Measurements from ENCODE around the gene OXNAD1.
A peak's percentile ranks its signal among the peaks of the same experiment; 100 is the strongest.

Gene OXNAD1

GRCh38 chr3:16252243-16252978 is 12.6 kb upstream of the OXNAD1 start:
- no peak overlapping the region for H3K4me2 ChIP-seq

GRCh38 chr3:16252988-16253387 is 12.0 kb upstream of the OXNAD1 start:
- no peak overlapping the region for H3K4me3 ChIP-seq
- H3K4me1 ChIP-seq, result 0 out of 20 replicates have a peak, but pooled peaks cover 0 to 5% (median 0%) of the 10 kb centered on the region in 10 experiments
- no peak overlapping the region for H3K27ac ChIP-seq
- no peaks in the 10 kb centered on the region for H3K9me3 ChIP-seq (replicated peaks in 1 of 11)
- no peak overlapping the region for H3K9ac ChIP-seq
- TF ChIP-seq Cebpa-rat (IDR thresholded peaks at IDR 0.05), result no peak
- no peaks in the 10 kb centered on the region for H4K20me1 ChIP-seq
- H3K27me3 ChIP-seq, result no peaks in the 10 kb centered on the region
- no peak overlapping the region for H3K4me2 ChIP-seq
- peaks cover 0 to 14% (median 4%) of the 10 kb centered on the region in 11 experiments; a peak in 3 of 22 replicates for H3K36me3 ChIP-seq

More at GRCh38 chr3:16252243-16252978, 12.6 kb upstream of the OXNAD1 start:
- Histone ChIP-seq H3K36me3 (peaks cover 0 to 12% (median 4%) of the 10 kb centered on the region in 11 experiments; a peak in 3 of 22 replicates), H3K27ac (no peak overlapping the region), H4K20me1 (no peaks in the 10 kb centered on the region), H3K9me3 (replicated peaks in 1 of 11) (no peaks in the 10 kb centered on the region), H3K4me3 (no peak overlapping the region), H3K9ac (no peak overlapping the region), H3K4me1 (peaks cover 0 to 8% (median 0%) of the 10 kb centered on the region in 10 experiments; a peak in 2 of 20 replicates), H3K27me3 (no peaks in the 10 kb centered on the region)
- no peak for TF ChIP-seq Cebpa-rat (IDR thresholded peaks at IDR 0.05)

- H3K4me2 ChIP-seq, result 0 out of 22 replicates have a peak overlapping the region, but pooled peaks of 1 of the 11 experiments have one; percentile 6
- H3K36me3 ChIP-seq, result peaks cover 2 to 20% (median 8%) of the 10 kb centered on the region in 11 experiments; a peak in 16 of 22 replicates
- no peaks in the 10 kb centered on the region for H4K20me1 ChIP-seq
- H3K27ac ChIP-seq, result no peak overlapping the region
- no peak overlapping the region for H3K9ac ChIP-seq
- no peak for TF ChIP-seq Cebpa-rat (IDR thresholded peaks at IDR 0.05)
- no peak overlapping the region for H3K4me3 ChIP-seq
- H3K4me1 ChIP-seq, result 0 out of 20 replicates have a peak, but pooled peaks cover 0 to 5% (median 0%) of the 10 kb centered on the region in 10 experiments
- H3K9me3 ChIP-seq (replicated peaks in 1 of 11), result no peaks in the 10 kb centered on the region
- H3K27me3 ChIP-seq, result no peaks in the 10 kb centered on the region
These were observed 11.4 kb upstream of the OXNAD1 start for GRCh38 chr3:16253601-16254000.

- no peak for TF ChIP-seq Cebpa-rat (IDR thresholded peaks at IDR 0.05)
- Histone ChIP-seq H3K27ac (no peak overlapping the region), H3K9ac (no peak overlapping the region), H3K4me2 (no peak overlapping the region), H4K20me1 (no peaks in the 10 kb centered on the region), H3K27me3 (no peaks in the 10 kb centered on the region), H3K4me1 (peaks cover 0 to 5% (median 0%) of the 10 kb centered on the region in 10 experiments; a peak in 1 of 20 replicates), H3K4me3 (no peak overlapping the region), H3K36me3 (peaks cover 15 to 33% (median 21%) of the 10 kb centered on the region in 11 experiments; a peak in 21 of 22 replicates), H3K9me3 (replicated peaks in 1 of 11) (no peaks in the 10 kb centered on the region)
These were observed 10.1 kb upstream of the OXNAD1 start for GRCh38 chr3:16254916-16255315.

GRCh38 chr3:16255326-16255725 is 9.7 kb upstream of the OXNAD1 start:
- H3K36me3 ChIP-seq, result peaks cover 19 to 37% (median 25%) of the 10 kb centered on the region in 11 experiments; a peak in 21 of 22 replicates

GRCh38 chr3:16255726-16256125 is 9.3 kb upstream of the OXNAD1 start:
- no peak overlapping the region for H3K4me3 ChIP-seq
- no peaks in the 10 kb centered on the region for H3K9me3 ChIP-seq (replicated peaks in 1 of 11)
- H3K27ac ChIP-seq, result no peak overlapping the region
- H4K20me1 ChIP-seq, result no peaks in the 10 kb centered on the region
- H3K4me1 ChIP-seq, result peaks cover 0 to 8% (median 0%) of the 10 kb centered on the region in 10 experiments; a peak in 1 of 20 replicates
- H3K4me2 ChIP-seq, result no peak overlapping the region
- H3K9ac ChIP-seq, result no peak overlapping the region
- TF ChIP-seq Cebpa-rat (IDR thresholded peaks at IDR 0.05), result no peak
- no peaks in the 10 kb centered on the region for H3K27me3 ChIP-seq
- peaks cover 23 to 41% (median 29%) of the 10 kb centered on the region in 11 experiments; a peak in 21 of 22 replicates for H3K36me3 ChIP-seq

More at GRCh38 chr3:16255326-16255725, 9.7 kb upstream of the OXNAD1 start:
- no peak overlapping the region for H3K9ac ChIP-seq
- H3K4me2 ChIP-seq, result no peak overlapping the region
- no peak for TF ChIP-seq Cebpa-rat (IDR thresholded peaks at IDR 0.05)
- peaks cover 0 to 5% (median 0%) of the 10 kb centered on the region in 10 experiments; a peak in 1 of 20 replicates for H3K4me1 ChIP-seq
- H3K27ac ChIP-seq, result no peak overlapping the region
- no peak overlapping the region for H3K4me3 ChIP-seq
- H4K20me1 ChIP-seq, result no peaks in the 10 kb centered on the region
- no peaks in the 10 kb centered on the region for H3K27me3 ChIP-seq
- no peaks in the 10 kb centered on the region for H3K9me3 ChIP-seq (replicated peaks in 1 of 11)

GRCh38 chr3:16257309-16257708 is 7.7 kb upstream of the OXNAD1 start:
- peaks cover 24 to 51% (median 35%) of the 10 kb centered on the region in 11 experiments; a peak in 21 of 22 replicates for H3K36me3 ChIP-seq
- H3K27me3 ChIP-seq, result no peaks in the 10 kb centered on the region
- H3K27ac ChIP-seq, result no peak overlapping the region
- H3K4me3 ChIP-seq, result no peak overlapping the region
- no peak for TF ChIP-seq Cebpa-rat (IDR thresholded peaks at IDR 0.05)
- H3K9ac ChIP-seq, result no peak overlapping the region
- H3K9me3 ChIP-seq (replicated peaks in 1 of 11), result no peaks in the 10 kb centered on the region
- H4K20me1 ChIP-seq, result peaks cover 0 to 9% (median 0%) of the 10 kb centered on the region in 11 experiments; a peak in 4 of 22 replicates
- H3K4me2 ChIP-seq, result no peak overlapping the region
- H3K4me1 ChIP-seq, result peaks cover 0 to 24% (median 8%) of the 10 kb centered on the region in 10 experiments; a peak in 12 of 20 replicates

GRCh38 chr3:16258177-16258576 is 6.8 kb upstream of the OXNAD1 start:
- Histone ChIP-seq H3K4me1 (peaks cover 4 to 32% (median 17%) of the 10 kb centered on the region in 10 experiments; a peak in 18 of 20 replicates), H3K4me3 (no peak overlapping the region), H3K9ac (no peak overlapping the region), H3K4me2 (no peak overlapping the region), H3K36me3 (peaks cover 24 to 51% (median 39%) of the 10 kb centered on the region in 11 experiments; a peak in 21 of 22 replicates), H3K27ac (no peak overlapping the region), H4K20me1 (peaks cover 0 to 9% (median 0%) of the 10 kb centered on the region in 11 experiments; a peak in 4 of 22 replicates), H3K9me3 (replicated peaks in 1 of 11) (no peaks in the 10 kb centered on the region), H3K27me3 (no peaks in the 10 kb centered on the region)
- no peak for TF ChIP-seq Cebpa-rat (IDR thresholded peaks at IDR 0.05)

GRCh38 chr3:16258866-16259265 is 6.1 kb upstream of the OXNAD1 start:
- Histone ChIP-seq H3K4me1 (peaks cover 11 to 39% (median 21%) of the 10 kb centered on the region in 10 experiments; a peak in 19 of 20 replicates), H3K27ac (no peak overlapping the region), H3K9ac (no peak overlapping the region)

More at GRCh38 chr3:16258866-16259265, 6.1 kb upstream of the OXNAD1 start:
- H3K4me3 ChIP-seq, result no peak overlapping the region
- H3K9me3 ChIP-seq (replicated peaks in 1 of 11), result no peaks in the 10 kb centered on the region
- peaks cover 24 to 51% (median 39%) of the 10 kb centered on the region in 11 experiments; a peak in 21 of 22 replicates for H3K36me3 ChIP-seq
- H3K4me2 ChIP-seq, result no peak overlapping the region
- no peak for TF ChIP-seq Cebpa-rat (IDR thresholded peaks at IDR 0.05)
- H3K27me3 ChIP-seq, result no peaks in the 10 kb centered on the region
- H4K20me1 ChIP-seq, result peaks cover 0 to 9% (median 0%) of the 10 kb centered on the region in 11 experiments; a peak in 4 of 22 replicates

Data from BLaER1 treated with 17β-estradiol and CSF1 and Interleukin-3, amounts not matched to agents 10 nM and 100 nM (cell line).